Astrocyte of the cerebellum (primary cell): ENCODE data around the gene ALPL.

ENCODE experiments used
- DNase-seq: peaks from one replicate; pipeline ENCODE4 v3.0.0-alpha.2; 2011; ENCODE audit warnings: low read depth
- H3K4me3 ChIP-seq: 2 replicates; pipeline ENCODE4 v1.5.1; 2011; ENCODE audit warnings: mild to moderate bottlenecking, low read depth, low read length, moderate library complexity
- in situ Hi-C: cut with HindIII; loops from 2 replicates; pipeline ENCODE4 v1.10.0; 2017; ENCODE audit warnings: low sequenced_read_pairs
- TF ChIP-seq, protein P1 (sequence below): IDR thresholded peaks from 2 replicates; pipeline ENCODE4 v1.5.1; 2012; ENCODE audit warnings: low read length, low read depth, moderate library complexity, mild to moderate bottlenecking; ENCODE audit errors: missing control alignments

The ALPL gene

DNA sequence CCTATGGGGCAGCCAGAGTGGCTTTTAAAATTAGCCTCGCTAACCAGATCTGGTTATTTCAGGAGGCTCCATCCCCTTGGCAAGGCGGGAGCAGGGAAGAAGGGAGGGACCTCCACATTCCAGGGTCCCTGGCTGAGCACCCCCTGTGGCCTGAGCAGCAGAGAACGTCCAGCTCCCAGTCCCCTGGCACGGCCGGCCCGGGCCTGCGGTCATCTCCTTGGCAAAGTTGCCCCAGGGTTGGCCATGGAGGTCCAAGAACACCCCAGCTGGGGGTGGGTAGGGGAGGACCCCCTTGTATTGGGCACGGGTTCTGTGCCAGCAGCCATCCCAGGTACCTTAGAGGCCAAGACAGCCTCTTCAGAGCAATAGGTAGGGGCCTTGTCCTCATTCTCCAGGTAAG is 84.0 kb downstream of the ALPL start:
- TF ChIP-seq, protein P1, sequence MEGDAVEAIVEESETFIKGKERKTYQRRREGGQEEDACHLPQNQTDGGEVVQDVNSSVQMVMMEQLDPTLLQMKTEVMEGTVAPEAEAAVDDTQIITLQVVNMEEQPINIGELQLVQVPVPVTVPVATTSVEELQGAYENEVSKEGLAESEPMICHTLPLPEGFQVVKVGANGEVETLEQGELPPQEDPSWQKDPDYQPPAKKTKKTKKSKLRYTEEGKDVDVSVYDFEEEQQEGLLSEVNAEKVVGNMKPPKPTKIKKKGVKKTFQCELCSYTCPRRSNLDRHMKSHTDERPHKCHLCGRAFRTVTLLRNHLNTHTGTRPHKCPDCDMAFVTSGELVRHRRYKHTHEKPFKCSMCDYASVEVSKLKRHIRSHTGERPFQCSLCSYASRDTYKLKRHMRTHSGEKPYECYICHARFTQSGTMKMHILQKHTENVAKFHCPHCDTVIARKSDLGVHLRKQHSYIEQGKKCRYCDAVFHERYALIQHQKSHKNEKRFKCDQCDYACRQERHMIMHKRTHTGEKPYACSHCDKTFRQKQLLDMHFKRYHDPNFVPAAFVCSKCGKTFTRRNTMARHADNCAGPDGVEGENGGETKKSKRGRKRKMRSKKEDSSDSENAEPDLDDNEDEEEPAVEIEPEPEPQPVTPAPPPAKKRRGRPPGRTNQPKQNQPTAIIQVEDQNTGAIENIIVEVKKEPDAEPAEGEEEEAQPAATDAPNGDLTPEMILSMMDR, result no peak
- in situ Hi-C loops, result no loop called here
- no peak overlapping the region for H3K4me3 ChIP-seq
- DNase-seq, result no peak

DNA sequence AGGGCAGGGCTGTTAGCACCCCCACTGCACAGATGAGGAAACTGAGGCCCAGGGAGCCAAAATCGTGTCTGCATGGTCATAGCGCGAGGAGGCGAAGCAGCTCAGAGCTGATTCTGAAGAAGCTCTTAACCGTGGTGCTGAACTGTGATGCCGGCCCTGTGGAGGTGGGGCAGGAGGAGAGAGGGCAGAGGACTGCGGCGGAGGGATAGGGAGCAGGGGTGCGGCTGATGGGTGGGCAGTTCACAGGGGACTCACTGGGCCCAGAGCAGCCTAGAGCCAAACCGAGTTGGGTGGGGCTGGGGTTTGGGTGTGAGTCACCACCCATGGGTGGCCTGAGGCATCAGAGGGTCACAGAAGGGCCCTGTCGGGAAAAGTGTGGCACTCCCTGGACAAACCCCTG is 85.3 kb downstream of the ALPL start:
- no peak overlapping the region for H3K4me3 ChIP-seq
- TF ChIP-seq, protein P1, result no peak
- in situ Hi-C loops, result no loop called here
- no peak for DNase-seq

DNA sequence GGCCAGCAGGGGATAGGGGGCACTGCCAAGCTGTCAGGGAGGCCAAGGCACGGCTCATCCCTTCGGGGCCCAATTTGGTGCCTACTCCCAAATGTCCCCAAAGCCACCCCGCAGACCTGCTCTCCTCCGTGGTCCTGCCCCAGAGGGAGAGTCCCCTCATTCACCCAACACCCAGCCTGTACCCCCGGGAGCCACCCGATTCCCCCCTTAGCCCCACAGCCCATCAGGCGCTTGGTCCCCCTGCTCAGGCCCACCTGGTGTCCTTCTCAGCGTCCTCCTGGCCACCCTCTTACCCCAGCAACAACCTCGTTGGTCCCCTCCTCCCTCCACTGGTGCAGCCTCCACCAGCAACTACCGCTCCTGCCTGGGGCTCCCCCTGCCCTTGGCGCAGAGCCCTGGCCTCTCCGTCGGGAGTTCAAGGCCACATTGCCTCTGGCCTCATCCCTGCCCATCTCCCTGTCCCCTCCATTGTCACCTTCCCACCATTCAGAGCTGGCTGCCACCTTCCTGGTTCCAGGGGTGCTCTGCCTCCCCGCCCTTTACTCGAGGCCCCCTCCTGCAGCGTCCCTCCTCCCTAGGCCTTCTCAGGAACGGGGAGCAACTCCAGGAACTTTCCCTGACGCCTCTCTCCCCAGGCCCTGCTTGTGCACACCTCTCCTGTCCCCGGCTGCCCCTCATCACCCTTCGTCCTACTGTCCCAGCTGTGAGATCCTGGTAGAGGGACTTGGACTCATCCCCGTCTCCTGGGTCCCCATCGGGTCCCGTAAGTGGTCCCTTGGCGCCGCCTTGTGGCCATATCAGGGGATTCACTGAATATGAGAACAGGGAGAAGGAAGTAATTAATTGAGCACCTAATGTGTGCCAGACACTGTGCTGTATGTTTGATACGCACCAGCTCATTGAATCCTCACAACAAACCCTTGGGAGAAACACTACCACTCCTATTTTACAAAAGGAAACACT is 86.0 kb downstream of the ALPL start:
- TF ChIP-seq, protein P1, result peak; percentile 80
- peak; percentile 11 for DNase-seq
- in situ Hi-C loops, result no loop called here
- no peak overlapping the region for H3K4me3 ChIP-seq

DNA sequence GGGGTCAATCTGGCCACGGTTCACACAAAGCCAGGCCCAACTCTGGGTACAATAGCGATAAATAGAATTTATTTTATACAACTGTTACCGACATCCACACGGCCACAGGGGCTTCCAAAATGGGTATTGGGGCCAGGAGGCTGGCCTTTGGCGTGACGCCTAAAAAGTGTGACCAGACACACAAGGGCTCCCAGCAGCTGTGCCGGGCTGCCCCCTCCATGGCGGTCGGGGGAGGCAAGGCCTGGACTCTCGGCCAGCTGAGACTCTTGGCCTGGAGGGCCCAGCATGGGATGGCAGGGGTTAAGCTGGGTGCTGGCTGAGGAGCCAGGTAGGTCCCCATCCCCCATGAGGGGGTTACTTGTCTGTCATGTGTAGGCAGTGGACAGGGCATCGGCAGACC is 87.0 kb downstream of the ALPL start:
- in situ Hi-C loops, result no loop called here
- TF ChIP-seq, protein P1, result no peak
- no peak overlapping the region for H3K4me3 ChIP-seq
- no peak for DNase-seq

DNA sequence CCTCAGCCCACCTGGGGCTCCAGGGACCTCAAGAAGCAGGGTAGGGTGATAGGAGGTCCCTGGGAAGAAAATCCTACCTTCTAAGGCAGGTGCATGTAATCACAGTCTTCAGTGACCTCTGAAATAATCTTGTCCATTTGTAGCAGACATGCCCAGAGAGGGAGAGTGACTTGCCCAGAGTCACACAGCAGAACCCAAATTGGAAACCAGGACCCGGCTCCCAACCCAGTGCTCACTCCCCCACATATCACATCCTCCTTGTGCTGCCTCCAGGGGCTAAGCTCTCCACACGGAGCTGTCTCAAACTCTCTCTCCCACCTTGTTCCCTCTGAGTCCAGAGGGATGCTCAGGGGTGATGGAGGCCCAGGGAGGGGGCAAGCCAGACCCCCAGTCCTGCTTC is 87.4 kb downstream of the ALPL start:
- in situ Hi-C loops, result no loop called here
- TF ChIP-seq, protein P1, result no peak
- no peak for DNase-seq
- H3K4me3 ChIP-seq, result no peak overlapping the region

DNA sequence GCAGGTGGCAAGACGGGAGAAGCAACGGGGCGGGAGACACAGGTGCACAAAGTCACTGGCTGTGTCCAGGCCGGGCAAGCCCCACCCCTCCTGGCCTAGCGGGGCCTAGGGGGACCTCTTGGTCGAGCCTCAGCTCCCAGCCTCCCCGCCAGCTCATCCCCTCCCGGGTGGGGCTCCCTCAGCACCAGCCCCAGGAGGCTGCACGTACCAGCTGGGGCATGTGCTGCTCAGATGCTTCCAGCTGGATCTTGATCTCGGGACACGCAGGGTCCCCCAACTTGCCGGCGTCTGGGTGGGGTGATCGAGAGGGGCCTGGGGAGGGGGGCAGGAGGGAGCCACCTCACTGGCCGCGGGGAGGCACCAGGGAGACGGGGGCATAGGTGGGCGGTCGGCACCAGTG is 88.5 kb downstream of the ALPL start:
- no peak overlapping the region for H3K4me3 ChIP-seq
- no peak for DNase-seq
- TF ChIP-seq, protein P1, result no peak
- in situ Hi-C loops, result no loop called here
